ENCODE results near the gene ELANE.
"Not testable (repeated sequence)": the region's sequence is repeated elsewhere in the genome, so short reads cannot be mapped to it uniquely, and the experiment has no call there.

Gene ELANE

GRCh38 chr19:878751-879561 is 26.9 kb downstream of the ELANE start:
- DNase-seq (ENCODE audit: low read depth, low spot score) = not testable (repeated sequence)

GRCh38 chr19:879711-880438 is 27.8 kb downstream of the ELANE start:
- DNase-seq (ENCODE audit: low read depth, low spot score) = no peak

GRCh38 chr19:881385-882071 is 29.4 kb downstream of the ELANE start:
- no peak for DNase-seq (ENCODE audit: low read depth, low spot score)

GRCh38 chr19:882871-883497 is 30.9 kb downstream of the ELANE start:
- no peak for DNase-seq (ENCODE audit: low read depth, low spot score)

- no peak for DNase-seq (ENCODE audit: low read depth, low spot score)
Measured at GRCh38 chr19:883661-884211, 31.6 kb downstream of the ELANE start.

GRCh38 chr19:884420-885211 is 32.5 kb downstream of the ELANE start:
- DNase-seq (ENCODE audit: low read depth, low spot score) = no peak

GRCh38 chr19:885536-886224 is 33.6 kb downstream of the ELANE start:
- DNase-seq (ENCODE audit: low read depth, low spot score) = no peak

- DNase-seq (ENCODE audit: low read depth, low spot score) = no peak
Measured at GRCh38 chr19:887072-887471, 35.0 kb downstream of the ELANE start.

- DNase-seq (ENCODE audit: low read depth, low spot score) = no peak
Measured at GRCh38 chr19:887599-887998, 35.5 kb downstream of the ELANE start.

GRCh38 chr19:888581-889385 is 36.7 kb downstream of the ELANE start:
- DNase-seq (ENCODE audit: low read depth, low spot score) = no peak

- no peak for DNase-seq (ENCODE audit: low read depth, low spot score)
Measured at GRCh38 chr19:889662-890295, 37.7 kb downstream of the ELANE start.

GRCh38 chr19:890831-891230 is 38.7 kb downstream of the ELANE start:
- no peak for DNase-seq (ENCODE audit: low read depth, low spot score)

GRCh38 chr19:891421-892200 is 39.5 kb downstream of the ELANE start:
- DNase-seq (ENCODE audit: low read depth, low spot score) = not testable (repeated sequence)

GRCh38 chr19:892243-892893 is 40.3 kb downstream of the ELANE start:
- DNase-seq (ENCODE audit: low read depth, low spot score) = no peak

- no peak for DNase-seq (ENCODE audit: low read depth, low spot score)
Measured at GRCh38 chr19:892894-893689, 41.0 kb downstream of the ELANE start, which contains the start of the genes MED16 and RNU6-9. Gene MED16, minus strand, starts transcription at chr19:893187. Its CDS starts 2,056 bp downstream, at chr19:891131. Gene RNU6-9, plus strand, starts transcription at chr19:893484.

- DNase-seq (ENCODE audit: low read depth, low spot score) = no peak
Measured at GRCh38 chr19:896434-896833, 44.3 kb downstream of the ELANE start.

GRCh38 chr19:896999-897398 is 44.9 kb downstream of the ELANE start:
- no peak for DNase-seq (ENCODE audit: low read depth, low spot score)
